Subcutaneous abdominal adipose tissue (tissue), 5 donors: ENCODE data around the gene SLC7A10.

Source experiments
- H3K27ac ChIP-seq: one replicate; pipeline ENCODE4 v1.7.0; 2013; ENCODE audit warnings: low read depth, mild to moderate bottlenecking, inconsistent platforms, low read length, moderate library complexity
- H3K27me3 ChIP-seq, 5 donors: one replicate each; pipeline ENCODE4 v1.7.0; 2013; ENCODE audit warnings: low read length in 5 of 5, inconsistent platforms in 1 of 5; ENCODE audit not compliant: control insufficient read depth in 5 of 5, insufficient read depth in 4 of 5
- H3K36me3 ChIP-seq, 5 donors: one replicate each; pipeline ENCODE4 v1.7.0; 2013; ENCODE audit warnings: low read length in 5 of 5; ENCODE audit not compliant: control insufficient read depth in 5 of 5, insufficient read depth in 5 of 5
- H3K4me1 ChIP-seq, 5 donors: one replicate each; pipeline ENCODE4 v1.7.0; 2013; ENCODE audit warnings: low read length in 5 of 5, mild to moderate bottlenecking in 3 of 5, moderate library complexity in 1 of 5; ENCODE audit not compliant: control insufficient read depth in 5 of 5, insufficient read depth in 5 of 5
- H3K4me3 ChIP-seq, 5 donors: one replicate each; pipeline ENCODE4 v1.7.0; 2013; ENCODE audit warnings: low read length in 5 of 5, low read depth in 1 of 5
- H3K9ac ChIP-seq, 5 donors: one replicate each; pipeline ENCODE4 v1.7.0; 2013; ENCODE audit warnings: low read length in 5 of 5, mild to moderate bottlenecking in 4 of 5, moderate library complexity in 3 of 5
- H3K9me3 ChIP-seq, 5 donors: one replicate each; pipeline ENCODE4 v1.7.0; 2013; ENCODE audit warnings: low read length in 5 of 5; ENCODE audit not compliant: control insufficient read depth in 5 of 5
- donor health status: healthy.
- donor health status: healthy.
- donor health status: healthy.
- donor health status: healthy.
- donor health status: healthy.

Gene SLC7A10

DNA sequence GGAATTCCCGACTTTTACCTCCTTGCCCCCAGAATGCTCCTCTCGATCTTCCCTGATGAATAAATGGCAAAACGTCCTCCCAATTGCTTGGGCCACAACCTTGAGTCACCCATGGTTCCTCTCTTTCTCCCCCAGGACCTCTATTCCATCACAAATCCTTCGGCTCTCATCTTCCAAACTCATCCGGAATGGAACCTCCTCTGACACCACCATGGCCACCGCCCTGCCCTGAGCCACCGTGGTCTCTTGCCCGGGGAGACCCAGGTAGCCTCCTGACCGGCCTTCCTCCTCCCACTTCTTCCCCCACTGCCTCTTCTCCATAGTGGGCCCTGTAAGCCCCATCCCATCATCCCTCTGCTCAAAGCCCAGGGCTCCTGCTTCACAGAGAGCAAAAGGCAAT lies 4.9 kb downstream of the SLC7A10 start:
- H3K9ac ChIP-seq, result no peak overlapping the region
- H3K4me3 ChIP-seq, result no peak overlapping the region
- peaks cover 0 to 16% (median 12%) of the 10 kb centered on the region in 5 donors for H3K27me3 ChIP-seq
- peaks cover 0 to 68% (median 26%) of the 10 kb centered on the region in 5 donors for H3K4me1 ChIP-seq
- no peaks in the 10 kb centered on the region for H3K9me3 ChIP-seq
- no peak overlapping the region for H3K27ac ChIP-seq
- H3K36me3 ChIP-seq, result peaks cover 0 to 5% (median 0%) of the 10 kb centered on the region in 5 donors

- Histone ChIP-seq H3K27ac (no peak overlapping the region), H3K9ac (peak overlapping the region in 1 of 5 donors; percentile 1), H3K4me3 (no peak overlapping the region), H3K4me1 (peaks cover 0 to 68% (median 24%) of the 10 kb centered on the region in 5 donors), H3K36me3 (peaks cover 0 to 5% (median 0%) of the 10 kb centered on the region in 5 donors), H3K9me3 (no peaks in the 10 kb centered on the region), H3K27me3 (peaks cover 0 to 12% (median 8%) of the 10 kb centered on the region in 5 donors)
Observed at GRCh38 chr19:33220115-33220514, 5.5 kb downstream of the SLC7A10 start.

DNA sequence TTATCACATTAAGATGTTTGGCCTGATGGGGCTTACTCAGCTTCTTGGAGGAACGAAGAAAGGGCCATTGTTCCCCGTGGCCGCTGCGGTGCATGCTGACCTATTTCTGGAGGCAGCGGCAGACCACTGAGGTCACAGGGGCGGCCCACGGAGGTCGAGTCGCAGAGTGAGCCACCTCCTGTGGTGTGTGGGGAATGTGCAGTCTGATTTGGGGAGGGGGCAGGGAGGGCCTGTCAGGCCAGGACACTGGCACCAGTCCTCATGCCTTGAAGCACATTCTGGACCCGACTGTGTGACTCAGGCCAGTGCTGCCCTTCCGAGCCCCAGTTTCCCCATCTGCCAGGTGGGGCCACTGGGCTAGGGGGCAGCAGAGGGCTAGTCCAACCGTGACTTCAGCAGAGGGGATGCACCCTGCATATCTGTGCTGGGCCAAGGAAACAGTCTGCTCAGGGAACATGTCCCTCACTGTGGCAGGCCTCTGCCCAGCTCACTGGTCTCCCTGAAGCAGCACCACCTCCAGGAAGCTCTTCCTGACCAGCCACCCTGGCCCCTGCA lies 6.3 kb downstream of the SLC7A10 start:
- no peak overlapping the region for H3K4me3 ChIP-seq
- no peaks in the 10 kb centered on the region for H3K9me3 ChIP-seq
- H3K27ac ChIP-seq, result no peak overlapping the region
- peak overlapping the region in 1 of 5 donors; percentile 20 for H3K9ac ChIP-seq
- H3K27me3 ChIP-seq, result peaks cover 0 to 5% (median 4%) of the 10 kb centered on the region in 5 donors
- peaks cover 0 to 62% (median 16%) of the 10 kb centered on the region in 5 donors for H3K4me1 ChIP-seq
- peaks cover 0 to 5% (median 0%) of the 10 kb centered on the region in 5 donors for H3K36me3 ChIP-seq

- Histone ChIP-seq H3K36me3 (peaks cover 0 to 5% (median 0%) of the 10 kb centered on the region in 5 donors), H3K4me1 (peaks cover 0 to 58% (median 11%) of the 10 kb centered on the region in 5 donors), H3K9ac (peak overlapping the region in 1 of 5 donors; percentile 41), H3K27ac (no peak overlapping the region), H3K27me3 (peaks cover 0 to 3% (median 0%) of the 10 kb centered on the region in 5 donors), H3K4me3 (no peak overlapping the region), H3K9me3 (no peaks in the 10 kb centered on the region)
Observed at GRCh38 chr19:33217881-33218280, 7.8 kb downstream of the SLC7A10 start.

DNA sequence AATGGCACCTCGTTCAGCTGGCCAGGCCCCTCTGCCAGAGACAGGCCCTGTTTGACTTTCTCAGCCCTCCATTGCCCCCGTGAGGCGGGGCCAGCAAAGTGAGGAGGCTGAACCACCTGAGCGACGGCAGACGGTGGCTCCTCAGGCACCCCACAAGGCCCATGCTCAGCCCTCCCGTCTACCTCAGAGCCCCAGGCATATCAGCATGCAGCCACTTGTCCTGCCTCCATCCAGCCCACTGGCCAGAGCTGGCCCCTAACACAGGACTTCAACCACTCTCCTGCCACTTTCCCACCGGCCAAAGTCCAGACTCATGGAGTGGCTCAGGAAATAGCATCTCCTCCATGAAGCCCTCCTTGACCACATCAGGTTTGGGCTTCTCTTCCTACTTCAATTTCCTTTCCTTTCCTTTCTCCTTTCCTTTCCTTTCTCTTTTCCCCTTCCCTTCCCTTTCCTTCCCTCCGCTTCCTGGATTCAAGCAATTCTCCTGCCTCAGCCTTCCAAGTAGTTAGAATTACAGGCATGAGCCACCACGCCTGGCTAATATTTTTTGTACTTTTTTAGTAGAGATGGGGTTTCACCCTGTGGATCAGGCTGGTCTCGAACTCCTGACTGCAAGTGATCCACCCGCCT lies 9.3 kb downstream of the SLC7A10 start:
- Histone ChIP-seq H3K9me3 (no peaks in the 10 kb centered on the region), H3K9ac (no peak overlapping the region), H3K36me3 (peaks cover 0 to 16% (median 8%) of the 10 kb centered on the region in 5 donors), H3K27ac (no peak overlapping the region), H3K27me3 (no peaks in the 10 kb centered on the region), H3K4me3 (no peak overlapping the region), H3K4me1 (peaks cover 0 to 53% (median 3%) of the 10 kb centered on the region in 5 donors)

- Histone ChIP-seq H3K4me3 (no peak overlapping the region), H3K9me3 (no peaks in the 10 kb centered on the region), H3K36me3 (peaks cover 0 to 23% (median 12%) of the 10 kb centered on the region in 5 donors), H3K27ac (no peak overlapping the region), H3K4me1 (peaks cover 0 to 53% (median 0%) of the 10 kb centered on the region in 5 donors), H3K27me3 (no peaks in the 10 kb centered on the region), H3K9ac (peak overlapping the region in 1 of 5 donors; percentile 2)
Observed at GRCh38 chr19:33215438-33216197, 10.0 kb downstream of the SLC7A10 start.

DNA sequence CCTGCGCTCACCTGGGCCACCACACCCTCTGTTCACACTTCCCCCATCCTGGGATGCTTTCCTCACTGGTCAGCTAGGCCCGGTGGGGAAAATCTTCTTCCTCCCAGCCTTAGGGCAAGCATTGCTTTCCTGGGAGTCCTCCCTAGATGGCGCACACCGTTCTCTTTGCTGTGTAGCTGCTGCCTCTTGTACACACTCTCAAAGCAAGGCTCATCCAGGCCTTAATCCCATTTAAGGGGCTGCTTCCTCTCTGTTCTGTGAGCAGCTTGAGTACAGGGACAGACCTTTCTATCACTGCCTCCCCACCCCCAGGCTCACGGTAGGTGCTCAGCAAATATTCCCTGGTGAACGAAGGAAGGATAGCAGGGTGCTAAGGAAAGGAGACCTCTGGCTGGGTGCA lies 11.1 kb downstream of the SLC7A10 start:
- no peaks in the 10 kb centered on the region for H3K27me3 ChIP-seq
- peaks cover 0 to 56% (median 6%) of the 10 kb centered on the region in 5 donors for H3K4me1 ChIP-seq
- H3K36me3 ChIP-seq, result peaks cover 0 to 24% (median 15%) of the 10 kb centered on the region in 5 donors
- no peaks in the 10 kb centered on the region for H3K9me3 ChIP-seq
- no peak overlapping the region for H3K27ac ChIP-seq
- no peak overlapping the region for H3K4me3 ChIP-seq
- H3K9ac ChIP-seq, result no peak overlapping the region

- H3K4me3 ChIP-seq, result no peak overlapping the region
- H3K9ac ChIP-seq, result no peak overlapping the region
- no peak overlapping the region for H3K27ac ChIP-seq
- H3K36me3 ChIP-seq, result peaks cover 0 to 26% (median 13%) of the 10 kb centered on the region in 5 donors
- no peaks in the 10 kb centered on the region for H3K27me3 ChIP-seq
- H3K9me3 ChIP-seq, result no peaks in the 10 kb centered on the region
- H3K4me1 ChIP-seq, result peaks cover 4 to 60% (median 22%) of the 10 kb centered on the region in 5 donors
Observed at GRCh38 chr19:33212436-33213172, 13.0 kb downstream of the SLC7A10 start.

DNA sequence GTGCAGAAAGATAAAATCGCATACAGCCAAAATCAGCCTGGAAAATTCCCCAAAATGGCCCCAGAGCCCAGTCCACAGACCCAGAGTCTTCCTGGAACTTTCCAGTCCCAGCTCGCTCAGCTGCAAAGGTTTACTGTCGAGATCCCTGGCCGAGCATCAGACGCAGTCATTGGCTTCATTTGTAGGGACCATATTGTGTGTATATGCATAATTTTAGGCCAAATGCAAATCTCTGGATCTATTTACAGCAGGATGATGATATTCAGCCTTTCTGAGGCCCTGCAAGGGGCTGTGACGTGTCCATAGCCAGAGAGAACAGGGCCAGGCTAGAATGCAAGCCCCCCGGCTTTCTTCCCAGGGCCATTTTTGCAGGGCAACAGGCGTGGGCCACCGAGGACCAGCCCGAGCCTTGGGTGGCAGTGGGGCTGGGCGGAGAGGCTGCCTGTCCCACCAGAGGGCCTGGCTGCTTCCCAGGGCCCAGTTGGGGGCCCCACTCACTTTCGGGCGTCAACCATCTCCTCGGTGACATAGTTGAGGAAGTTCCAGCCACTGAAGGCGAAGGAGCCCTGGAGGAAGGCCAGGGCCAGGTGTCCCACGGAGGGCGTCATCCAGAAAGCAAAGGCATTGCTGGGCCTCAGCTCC lies 13.7 kb downstream of the SLC7A10 start:
- Histone ChIP-seq H3K4me3 (no peak overlapping the region), H3K36me3 (peaks cover 0 to 31% (median 13%) of the 10 kb centered on the region in 5 donors), H3K27ac (no peak overlapping the region), H3K9ac (no peak overlapping the region), H3K4me1 (peaks cover 4 to 63% (median 23%) of the 10 kb centered on the region in 5 donors), H3K9me3 (no peaks in the 10 kb centered on the region), H3K27me3 (no peaks in the 10 kb centered on the region)
